Measurements from ENCODE around the gene WBP11.
A peak's percentile ranks its signal among the peaks of the same experiment; 100 is the strongest.
"Not testable (repeated sequence)": the region's sequence is repeated elsewhere in the genome, so short reads cannot be mapped to it uniquely, and the experiment has no call there.

The WBP11 gene

GRCh38 chr12:14770496-14771461 lies 32.5 kb downstream of the WBP11 start:
- DNase-seq = peak; percentile 92

- DNase-seq = peak; percentile 89 to 90
Measured at GRCh38 chr12:14769969-14770495, 33.2 kb downstream of the WBP11 start.

- no peak for DNase-seq
Measured at GRCh38 chr12:14769466-14769968, 33.8 kb downstream of the WBP11 start.

GRCh38 chr12:14768823-14769405 lies 34.4 kb downstream of the WBP11 start:
- DNase-seq = peak; percentile 39 to 45

GRCh38 chr12:14767617-14768016 lies 35.7 kb downstream of the WBP11 start:
- no peak for DNase-seq

- DNase-seq = no peak
Measured at GRCh38 chr12:14766649-14767215, 36.5 kb downstream of the WBP11 start.

GRCh38 chr12:14766020-14766419 lies 37.3 kb downstream of the WBP11 start:
- not testable (repeated sequence) for DNase-seq

GRCh38 chr12:14765398-14765797 lies 37.9 kb downstream of the WBP11 start:
- DNase-seq = no peak

- DNase-seq = not testable (repeated sequence)
Measured at GRCh38 chr12:14759711-14760280, 43.5 kb downstream of the WBP11 start.

GRCh38 chr12:14756334-14757143 lies 46.7 kb downstream of the WBP11 start:
- DNase-seq = no peak

GRCh38 chr12:14751986-14752385 lies 51.3 kb downstream of the WBP11 start:
- no peak for DNase-seq

GRCh38 chr12:14743061-14743460 lies 60.2 kb downstream of the WBP11 start:
- DNase-seq = no peak

- no peak for DNase-seq
Measured at GRCh38 chr12:14741942-14742341, 61.3 kb downstream of the WBP11 start.

GRCh38 chr12:14741153-14741552 lies 62.1 kb downstream of the WBP11 start:
- no peak for DNase-seq

- DNase-seq = not testable (repeated sequence)
Measured at GRCh38 chr12:14736441-14736840, 66.8 kb downstream of the WBP11 start.

Data from stimulated activated CD4-positive, alpha-beta T cell treated with anti-CD3 and anti-CD28 coated beads, Interleukin-2, amount 100 ng/mL, for 24 hours (primary cell).